Endothelial cell of umbilical vein (primary cell): Measurements from ENCODE around the gene FAM83E. TPM values are rescaled to one million over a fixed set of nuclear protein-coding genes. Genes with fewer than 3 reads are reported as not detected.

Source experiments
- BruUV-seq: library from RNA; stranded (reverse); fragments of 400-500 nt; replicated peaks from 2 replicates; lab custom pipeline; 2021; lab: Mats Ljungman, UMichigan
- CTCF ChIA-PET: fragments of 300-600, 350-600 bp; sonication (Branson Sonifier 250); formaldehyde crosslinking; loops from one replicate; lab custom pipeline; 2021; ENCODE audit warnings: antibody characterized with exemption, inconsistent platforms; lab: Charles Lee
- POLR2A ChIA-PET: fragments of 300-600, 350-600 bp; sonication (Branson Sonifier 250); formaldehyde crosslinking; loops from one replicate; lab custom pipeline; 2021; ENCODE audit warnings: antibody characterized with exemption, inconsistent platforms; lab: Charles Lee
- DNase-seq: peaks from one replicate; pipeline ENCODE4 v3.0.0-alpha.2; 2011; ENCODE audit warnings: low read depth, low spot score
- FAIRE-seq: peaks from 2 replicates; lab custom pipeline; 2011; peaks lifted over from hg19 to GRCh38; lab: Jason Lieb, UNC
- H2AFZ ChIP-seq: 2 replicates; pipeline ENCODE4 v1.6.0; 2012; ENCODE audit warnings: low read depth, low read length, control low read depth, inconsistent platforms
- H3K27ac ChIP-seq: 2 replicates; pipeline ENCODE4 v1.5.1; 2011; ENCODE audit warnings: low read depth, mild to moderate bottlenecking, control low read depth, low read length, moderate library complexity; ENCODE audit not compliant: insufficient read depth
- H3K27me3 ChIP-seq, 2 experiments: 2 replicates each; pipeline versions ENCODE4 v1.6.0 to v1.6.1; 2011; ENCODE audit warnings: low read length in 2 of 2, mixed read lengths in 1 of 2; ENCODE audit not compliant: control insufficient read depth in 2 of 2, insufficient read depth in 2 of 2
- H3K36me3 ChIP-seq, 2 experiments: 2 replicates in 1 of 2; 3 replicates in 1 of 2; pipeline ENCODE4 v1.5.1; 2011; ENCODE audit warnings: low read length in 2 of 2, mild to moderate bottlenecking in 1 of 2, moderate library complexity in 1 of 2; ENCODE audit not compliant: control insufficient read depth in 2 of 2, insufficient read depth in 2 of 2; ENCODE audit errors: extremely low read depth in 1 of 2
- H3K4me1 ChIP-seq: 3 replicates; pipeline ENCODE4 v1.5.1; 2011; ENCODE audit warnings: mild to moderate bottlenecking, low read length; ENCODE audit not compliant: control insufficient read depth, insufficient read depth; ENCODE audit errors: extremely low read depth
- H3K4me2 ChIP-seq: 2 replicates; pipeline ENCODE4 v1.6.1; 2011; ENCODE audit warnings: low read length, control low read depth, mixed read lengths; ENCODE audit not compliant: insufficient read depth
- H3K4me3 ChIP-seq, 3 experiments: fragments of 200-600 bp in 1 of 3; sonication (generic), shearing (Covaris generic) in 1 of 3; replicated peaks in 1 of 3; 2 replicates each; pipeline ENCODE4 v1.5.1; 2011 to 2016; ENCODE audit warnings: control low read depth in 3 of 3, low read length in 3 of 3, mild to moderate bottlenecking in 2 of 3, inconsistent platforms in 1 of 3, low read depth in 1 of 3, moderate library complexity in 1 of 3; ENCODE audit not compliant: insufficient read depth in 1 of 3
- H3K79me2 ChIP-seq: 2 replicates; pipeline ENCODE4 v1.6.0; 2012; ENCODE audit warnings: low read length, inconsistent platforms; ENCODE audit not compliant: control insufficient read depth, insufficient read depth
- H3K9ac ChIP-seq: replicated peaks from 2 replicates; pipeline ENCODE3; 2011; ENCODE audit warnings: low read length, control low read depth; ENCODE audit not compliant: insufficient read depth; ENCODE audit errors: extremely low read depth
- H3K9me1 ChIP-seq: replicated peaks from 3 replicates; pipeline ENCODE4 v1.6.0; 2011; ENCODE audit warnings: mild to moderate bottlenecking, low read length; ENCODE audit not compliant: control insufficient read depth, insufficient read depth; ENCODE audit errors: extremely low read depth
- H3K9me3 ChIP-seq: replicated peaks from 2 replicates; pipeline ENCODE4 v1.5.1; 2012; ENCODE audit warnings: low read length, inconsistent platforms; ENCODE audit not compliant: control insufficient read depth, insufficient read depth
- H4K20me1 ChIP-seq: replicated peaks from 2 replicates; pipeline ENCODE3; 2011; ENCODE audit warnings: mild to moderate bottlenecking, low read length; ENCODE audit not compliant: control insufficient read depth, insufficient read depth; ENCODE audit errors: extremely low read depth
- CTCF ChIP-seq, 2 donors: IDR thresholded peaks; 1 replicate in 1 of 2; 2 replicates in 1 of 2; pipeline ENCODE4 v1.5.1; 2011; ENCODE audit warnings: low read length in 2 of 2, mild to moderate bottlenecking in 2 of 2, moderate library complexity in 2 of 2, control low read depth in 1 of 2, inconsistent platforms in 1 of 2, low read depth in 1 of 2; ENCODE audit not compliant: insufficient read depth in 1 of 2; ENCODE audit errors: extremely low read depth in 1 of 2
- EZH2 ChIP-seq: IDR thresholded peaks from 2 replicates; pipeline ENCODE4 v1.6.1; 2012; ENCODE audit warnings: borderline replicate concordance, low read depth, mild to moderate bottlenecking, moderate library complexity, low read length, inconsistent platforms; ENCODE audit not compliant: severe bottlenecking
- FOS ChIP-seq: IDR thresholded peaks from 2 replicates; pipeline ENCODE4 v1.6.1; 2011; ENCODE audit warnings: mild to moderate bottlenecking, low read length, moderate library complexity, borderline replicate concordance; ENCODE audit not compliant: insufficient read depth
- GATA2 ChIP-seq: IDR thresholded peaks from 2 replicates; pipeline ENCODE4 v1.7.0; 2011; ENCODE audit warnings: low read depth, mild to moderate bottlenecking, moderate library complexity, mixed read lengths, low read length; ENCODE audit not compliant: insufficient read length, insufficient read depth
- JUN ChIP-seq: IDR thresholded peaks from 2 replicates; pipeline ENCODE4 v1.6.1; 2011; ENCODE audit warnings: borderline replicate concordance, low read depth; ENCODE audit not compliant: insufficient read length, insufficient read depth
- MYC ChIP-seq: IDR thresholded peaks from one replicate; pipeline ENCODE4 v1.6.1; 2011; ENCODE audit warnings: mild to moderate bottlenecking, low read depth, low read length
- POLR2A ChIP-seq: IDR thresholded peaks from 2 replicates; pipeline ENCODE4 v1.6.1; 2012; ENCODE audit warnings: low read depth, mild to moderate bottlenecking, control low read depth, low read length
- POLR2AphosphoS5 ChIP-seq: IDR thresholded peaks from 2 replicates; pipeline ENCODE4 v1.6.1; 2012; ENCODE audit warnings: low read depth, mild to moderate bottlenecking, control low read depth, low read length, moderate library complexity; ENCODE audit not compliant: insufficient read depth
- dilution Hi-C: fragments of 300-500 bp; cut with MboI; formaldehyde crosslinking; loops from one replicate; pipeline ENCODE4 v1.15.0; 2019; ENCODE audit warnings: low sequenced_read_pairs; ENCODE audit not compliant: extremely low pct_ligation_motif_present
- intact Hi-C: fragments of 100-400 bp; cut with micrococcal nuclease; formaldehyde crosslinking; loops from one replicate; pipeline ENCODE4 v1.10.0; 2022
- polyA plus RNA-seq, 4 experiments: library from polyadenylated mRNA; depleted of rRNA in 3 of 4; stranded (reverse) in 3 of 4; unstranded in 1 of 4; fragments of >200 nt; gene quantifications; 2 replicates each; pipeline versions ENCODE4 v1.2.1 to v1.2.3, GENCODE V29; 2011 to 2012; ENCODE audit warnings: missing spikeins in 1 of 4
- total RNA-seq: library from RNA; stranded (reverse); gene quantifications from 2 replicates; pipeline ENCODE4 v1.2.3, GENCODE V29; 2021
- TF ChIP-seq, protein P1 (sequence below): IDR thresholded peaks from 2 replicates; pipeline ENCODE4 v1.6.1; 2011; ENCODE audit not compliant: insufficient read depth, insufficient read length

Gene FAM83E
- total and polyA plus RNA-seq, 2 donors (not counting 3 experiments of a cell fraction or from before 2014, with no cell fraction given), result 0.04 to 1.7 TPM

DNA sequence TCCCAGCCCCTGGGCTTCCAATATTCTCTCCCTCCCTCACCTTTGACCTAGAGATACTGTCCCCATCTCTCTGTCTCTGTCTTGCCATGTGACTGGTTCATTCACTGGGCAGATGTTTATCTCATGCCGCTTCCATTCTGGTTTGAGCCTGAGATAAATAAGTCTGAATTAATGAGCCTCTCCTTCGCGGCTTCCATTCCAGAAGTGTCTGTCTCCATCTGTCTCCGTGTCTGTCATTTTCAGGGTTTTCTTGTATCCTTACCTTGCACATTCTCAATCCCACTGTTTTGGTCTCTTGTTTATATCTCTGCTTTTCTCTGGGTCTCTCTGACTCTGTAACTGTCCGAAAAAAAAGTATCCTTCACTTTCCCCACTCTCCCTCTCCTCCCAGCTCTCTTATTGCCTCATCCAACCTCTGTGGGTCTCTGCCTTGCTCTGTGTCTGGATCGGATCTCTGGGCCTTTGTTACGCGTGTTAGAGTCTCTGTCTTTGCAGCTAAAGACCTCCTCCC, 8.7 kb upstream of the FAM83E start:
- H3K9me1 ChIP-seq, result no peaks in the 10 kb centered on the region
- H4K20me1 ChIP-seq, result no peaks in the 10 kb centered on the region
- dilution Hi-C loops, result no loop called here
- peak overlapping the region; percentile 80 for H3K9ac ChIP-seq
- H2AFZ ChIP-seq, result peak overlapping the region; percentile 84
- FAIRE-seq, result no peak
- CTCF ChIA-PET, result interaction anchor here (0.9 kb wide), 1 partner anchor 9 kb away, joined by 4 read pairs; no protein-coding TSS in a partner anchor
- H3K4me1 ChIP-seq, result peaks cover 14% of the 10 kb centered on the region
- no peaks in the 10 kb centered on the region for H3K9me3 ChIP-seq
- peak overlapping the region; percentile 84 for H3K4me2 ChIP-seq
- peaks cover 0 to 2% of the 10 kb centered on the region in 2 experiments for H3K36me3 ChIP-seq
- H3K4me3 ChIP-seq, result peak overlapping the region in 2 of 3 experiments; percentile 17 to 53
- DNase-seq, result no peak
- H3K27me3 ChIP-seq, result no peaks in the 10 kb centered on the region
- intact Hi-C loops, result no loop called here
- no TSS peak for BruUV-seq
- no peak for TF ChIP-seq CTCF (IDR thresholded peaks at IDR 0.05; ENCODE audit: extremely low read depth in 1 of 2, insufficient read depth in 1 of 2, low read depth in 1 of 2, low read length in 2 of 2)
- TF ChIP-seq GATA2, result no peak
- TF ChIP-seq MYC, result no peak
- TF ChIP-seq EZH2, result no peak
- no peak for TF ChIP-seq POLR2AphosphoS5
- TF ChIP-seq FOS, result no peak
- TF ChIP-seq POLR2A, result no peak
- TF ChIP-seq JUN, result no peak
- TF ChIP-seq, protein P1, sequence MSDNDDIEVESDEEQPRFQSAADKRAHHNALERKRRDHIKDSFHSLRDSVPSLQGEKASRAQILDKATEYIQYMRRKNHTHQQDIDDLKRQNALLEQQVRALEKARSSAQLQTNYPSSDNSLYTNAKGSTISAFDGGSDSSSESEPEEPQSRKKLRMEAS, result no peak
- peak overlapping the region; percentile 65 for H3K27ac ChIP-seq
- POLR2A ChIA-PET, result interaction anchor here (0.7 kb wide), 1 partner anchor 128 kb away, joined by 3 read pairs; no protein-coding TSS in a partner anchor
- peaks cover 7% of the 10 kb centered on the region for H3K79me2 ChIP-seq
